ENCODE results near the gene UBE2F.

Gene UBE2F

GRCh38 chr2:237966565-237967462 lies at the start of gene UBE2F:
TSS of gene UBE2F (plus strand) at chr2:237967014. CDS start at chr2:237973108, 6,094 bp downstream.
- peak; percentile 89 for DNase-seq

GRCh38 chr2:237917696-237918374 lies 49.0 kb upstream of the UBE2F start:
- no peak for DNase-seq

GRCh38 chr2:237919593-237919992 lies 47.2 kb upstream of the UBE2F start:
- DNase-seq = no peak

GRCh38 chr2:237920673-237921072 lies 46.1 kb upstream of the UBE2F start:
- DNase-seq = no peak

- DNase-seq = no peak
These were observed 44.8 kb upstream of the UBE2F start for GRCh38 chr2:237921967-237922492.

- DNase-seq = no peak
These were observed 44.0 kb upstream of the UBE2F start for GRCh38 chr2:237922641-237923361.

- no peak for DNase-seq
These were observed 43.2 kb upstream of the UBE2F start for GRCh38 chr2:237923481-237924163.

GRCh38 chr2:237924164-237924534 lies 42.7 kb upstream of the UBE2F start:
- DNase-seq = no peak

GRCh38 chr2:237927135-237927534 lies 39.7 kb upstream of the UBE2F start:
- no peak for DNase-seq

GRCh38 chr2:237927986-237928385 lies 38.8 kb upstream of the UBE2F start:
- DNase-seq = no peak

GRCh38 chr2:237929979-237930378 lies 36.8 kb upstream of the UBE2F start:
- no peak for DNase-seq

GRCh38 chr2:237931205-237931721 lies 35.6 kb upstream of the UBE2F start:
- DNase-seq = no peak

GRCh38 chr2:237932731-237933131 lies 34.1 kb upstream of the UBE2F start:
- no peak for DNase-seq

- no peak for DNase-seq
These were observed 32.6 kb upstream of the UBE2F start for GRCh38 chr2:237934186-237934585.

- DNase-seq = no peak
These were observed 30.9 kb upstream of the UBE2F start for GRCh38 chr2:237935740-237936452.

- DNase-seq = peak; percentile 17
These were observed 27.6 kb upstream of the UBE2F start for GRCh38 chr2:237939251-237939650.

GRCh38 chr2:237940828-237941227 lies 26.0 kb upstream of the UBE2F start:
- DNase-seq = no peak

- DNase-seq = no peak
These were observed 25.6 kb upstream of the UBE2F start for GRCh38 chr2:237941239-237941638.

GRCh38 chr2:237942513-237942899 lies 24.3 kb upstream of the UBE2F start:
- no peak for DNase-seq

GRCh38 chr2:237943395-237944094 lies 23.3 kb upstream of the UBE2F start:
- DNase-seq = no peak

GRCh38 chr2:237944302-237944701 lies 22.5 kb upstream of the UBE2F start:
- DNase-seq = no peak
